Tongue (tissue), 2 donors: ENCODE measurements around the gene TH. TPM values are rescaled to one million over a fixed set of nuclear protein-coding genes. Genes with fewer than 3 reads are reported as not detected.
"Not testable (repeated sequence)": the region's sequence is repeated elsewhere in the genome, so short reads cannot be mapped to it uniquely, and the experiment has no call there.

Experiments used
- DNase-seq: peaks from one replicate; pipeline ENCODE4 v3.0.0-alpha.2; 2015
- total RNA-seq: library from RNA; depleted of rRNA; stranded (reverse); fragments of >200 nt; gene quantifications from one replicate; pipeline ENCODE4 v1.2.3, GENCODE V29; 2014

The TH gene
- total RNA-seq, 1 donor from 2014 or later, result 0.62 TPM

- no peak for DNase-seq
Measured at GRCh38 chr11:2129699-2130366, 41.8 kb downstream of the TH start.

GRCh38 chr11:2129308-2129698 lies 42.3 kb downstream of the TH start:
- no peak for DNase-seq

DNA sequence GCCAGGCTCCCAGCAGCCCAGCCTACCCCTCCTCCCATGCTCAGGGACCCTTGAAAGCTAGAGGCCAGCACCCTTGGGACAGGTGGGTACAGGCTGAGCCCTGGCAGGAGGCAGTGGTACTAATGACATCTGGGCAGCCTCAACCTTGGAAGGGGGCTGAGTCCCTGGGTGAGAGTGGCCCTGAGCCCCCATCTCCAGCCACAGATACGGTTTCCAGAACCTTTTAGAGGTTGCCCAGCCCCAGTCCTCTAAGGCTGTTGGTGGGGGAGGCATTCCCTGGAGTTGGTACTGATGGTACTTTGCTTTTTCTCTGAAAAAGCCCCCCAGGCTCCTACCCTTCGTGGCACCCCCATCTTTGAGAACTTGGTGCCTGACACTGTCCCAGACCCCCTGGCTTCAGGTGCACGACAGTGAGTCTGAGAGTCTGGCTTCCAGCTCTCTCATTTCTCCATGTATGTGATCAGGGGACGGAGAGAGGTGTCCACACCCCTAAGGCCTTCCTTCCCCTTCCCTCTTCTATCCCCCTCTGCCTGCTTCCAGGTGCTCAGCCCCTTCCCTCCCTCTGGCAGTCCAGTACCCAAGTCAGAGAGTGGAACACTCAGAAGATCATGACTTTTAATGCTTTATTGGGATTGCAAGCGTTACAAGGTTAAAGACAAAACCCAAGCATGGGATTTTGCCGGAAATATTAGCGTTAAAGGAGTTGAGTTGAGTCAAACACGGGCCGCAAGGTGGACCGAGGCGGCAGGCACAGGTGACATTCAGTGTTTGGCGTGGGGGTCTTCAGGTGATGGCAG lies 42.9 kb downstream of the TH start:
- DNase-seq, result peak; percentile 77

GRCh38 chr11:2128130-2128510 lies 43.5 kb downstream of the TH start:
- no peak for DNase-seq

DNA sequence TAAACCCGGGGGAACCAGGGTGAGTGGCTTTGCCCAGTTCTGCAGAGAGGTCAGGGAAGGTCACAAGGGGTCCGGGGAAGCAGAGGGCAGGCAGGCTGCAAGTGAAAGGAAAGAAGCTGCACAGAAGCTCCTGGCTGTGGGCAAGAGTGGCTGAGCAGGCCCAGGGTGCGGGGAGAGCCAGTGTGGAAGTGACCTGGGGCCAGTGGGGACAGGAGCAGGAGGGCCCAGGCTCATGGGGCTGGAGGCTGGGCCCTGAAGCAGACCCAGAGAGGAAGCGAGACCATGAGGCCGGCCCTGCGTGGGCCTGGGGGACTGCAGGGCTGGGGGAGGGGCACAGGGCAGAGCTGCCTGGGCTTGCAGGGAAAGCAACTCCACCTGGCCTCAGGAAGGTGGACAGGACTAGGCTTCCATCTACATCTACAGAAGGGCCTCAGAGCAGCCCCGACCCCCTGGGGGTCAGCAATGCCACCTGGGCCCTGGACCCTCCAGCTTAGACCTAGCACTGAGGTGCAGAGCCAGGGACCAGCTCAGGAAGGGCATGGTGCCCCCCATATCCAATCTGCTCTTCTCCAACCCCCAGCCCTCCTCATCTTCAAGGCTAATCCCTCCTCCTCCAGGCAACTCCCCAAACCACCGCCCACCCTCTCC lies 44.0 kb downstream of the TH start:
- DNase-seq, result peak; percentile 57

DNA sequence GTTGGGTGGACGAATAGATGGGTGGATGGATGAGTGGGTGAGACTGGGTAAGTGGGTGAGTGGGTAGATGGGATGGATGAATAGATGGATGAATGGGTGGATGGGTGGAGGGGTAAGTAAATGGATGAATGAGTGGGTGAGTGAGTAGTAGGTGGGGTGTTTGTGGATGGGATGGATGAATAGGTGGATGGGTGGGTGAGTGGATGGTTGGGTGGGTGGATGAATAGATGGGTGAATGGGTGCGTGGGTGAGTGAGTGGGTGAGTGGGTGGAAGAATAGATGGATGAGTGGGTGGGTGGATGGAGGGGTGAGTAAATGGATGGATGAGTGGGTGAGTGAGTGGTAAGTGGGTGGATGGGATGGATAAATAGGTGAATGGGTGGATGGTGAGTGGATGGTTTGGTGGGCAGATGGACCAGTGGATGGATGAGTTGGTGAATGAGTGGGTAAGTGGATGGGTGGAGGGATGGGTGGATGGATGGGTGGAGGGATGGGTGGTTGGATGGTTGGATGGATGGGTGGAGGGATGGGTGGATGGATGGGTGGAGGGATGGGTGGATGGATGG lies 45.0 kb downstream of the TH start:
- no peak for DNase-seq

- DNase-seq, result not testable (repeated sequence)
Measured at GRCh38 chr11:2124736-2125484, 46.7 kb downstream of the TH start.

- no peak for DNase-seq
Measured at GRCh38 chr11:2123628-2123960, 48.0 kb downstream of the TH start.

GRCh38 chr11:2122907-2123627 lies 48.5 kb downstream of the TH start:
- DNase-seq, result no peak

GRCh38 chr11:2122222-2122906 lies 49.3 kb downstream of the TH start:
- DNase-seq, result no peak

DNA sequence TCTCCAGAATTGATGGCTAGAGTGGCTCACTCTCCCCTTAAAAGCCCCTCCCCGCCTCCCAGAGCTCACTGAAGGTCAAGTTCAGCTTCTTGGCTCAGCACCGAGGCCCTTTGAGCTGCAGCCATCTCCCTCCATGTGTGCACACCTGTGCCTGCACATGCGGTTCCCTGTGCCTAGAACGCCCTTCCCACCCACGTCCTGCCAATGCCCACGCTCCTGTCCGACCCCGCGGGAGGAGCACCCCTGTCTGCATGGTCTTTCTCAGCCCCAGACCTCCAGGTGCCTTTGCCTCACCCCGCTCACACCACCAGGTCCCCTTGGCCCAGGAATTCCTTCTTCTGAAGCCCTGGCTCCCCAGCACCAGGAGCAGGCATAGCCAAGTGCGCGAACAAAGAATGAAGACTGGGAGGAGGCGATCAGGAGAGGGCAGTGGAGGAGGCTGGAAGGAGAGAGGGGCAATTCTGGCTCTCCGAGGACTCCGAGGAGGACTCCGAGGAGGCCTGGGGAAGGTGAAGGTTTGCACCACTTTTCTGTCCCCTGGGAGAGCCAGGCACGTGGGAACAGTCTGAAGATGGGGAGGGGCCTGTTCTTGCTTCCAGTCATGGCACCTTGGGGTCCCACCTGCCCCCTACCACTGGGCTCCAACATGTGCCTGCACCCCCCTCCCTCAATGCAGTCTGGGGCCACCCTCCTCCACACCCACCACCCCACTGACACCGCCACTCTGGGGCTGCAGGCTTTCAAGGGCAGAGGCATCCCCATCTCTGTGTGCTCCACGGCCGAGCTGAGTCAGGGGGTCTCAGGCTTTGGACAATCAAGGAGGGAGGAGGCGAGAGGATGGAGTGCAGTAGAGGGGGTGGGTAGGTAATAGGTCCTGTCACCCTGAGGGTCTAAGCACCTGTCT lies 50.1 kb downstream of the TH start:
- no peak for DNase-seq

DNA sequence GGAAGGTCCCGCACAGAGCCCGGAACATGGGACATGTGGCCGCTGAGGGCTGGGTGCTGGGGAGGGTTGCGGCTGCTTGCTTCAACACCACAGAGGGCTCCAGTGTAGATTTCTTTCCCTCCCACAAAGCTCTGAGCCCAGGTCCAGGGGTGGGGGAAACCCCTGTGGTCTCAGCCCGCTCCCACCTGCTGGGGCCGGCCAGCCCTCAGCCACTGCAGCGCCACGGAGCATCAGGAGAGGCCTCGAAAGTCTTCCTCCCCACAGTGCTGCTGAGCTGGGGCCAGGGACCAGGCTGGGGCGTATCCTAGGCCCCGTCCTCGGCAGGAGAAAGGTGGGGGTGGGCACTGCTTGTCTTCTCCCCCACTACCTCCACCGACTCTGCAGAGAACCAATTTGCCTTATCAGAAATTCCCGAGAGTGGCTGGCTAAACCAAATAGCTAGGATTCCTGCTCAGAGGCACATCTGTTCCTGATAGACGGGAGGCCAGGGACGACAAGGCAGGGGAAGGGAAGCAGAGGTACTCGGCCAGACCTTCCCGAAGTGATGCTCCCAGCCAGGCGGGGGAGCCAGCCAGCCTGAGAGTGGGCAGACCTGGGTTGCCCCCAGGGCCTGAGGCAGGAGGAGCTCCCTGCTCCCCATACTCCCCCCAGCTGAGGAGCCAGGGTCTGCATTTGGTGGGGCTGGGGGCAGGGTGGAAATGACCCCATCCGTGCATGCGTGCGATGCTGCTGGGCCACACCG lies 51.1 kb downstream of the TH start:
- DNase-seq, result no peak

GRCh38 chr11:2118677-2119076 lies 52.9 kb downstream of the TH start:
- no peak for DNase-seq

GRCh38 chr11:2116680-2117079 lies 54.9 kb downstream of the TH start:
- DNase-seq, result no peak

- no peak for DNase-seq
Measured at GRCh38 chr11:2115308-2115707, 56.3 kb downstream of the TH start.

- no peak for DNase-seq
Measured at GRCh38 chr11:2114430-2115241, 57.0 kb downstream of the TH start.
